GM19035 (cell line): ENCODE measurements around the gene NIT1.

Experiments used
- ATAC-seq: cut with Tn5 transposase; IDR thresholded peaks from one replicate; pipeline ENCODE4 v1.9.1; 2021; ENCODE audit not compliant: unreplicated experiment

NIT1 gene

DNA sequence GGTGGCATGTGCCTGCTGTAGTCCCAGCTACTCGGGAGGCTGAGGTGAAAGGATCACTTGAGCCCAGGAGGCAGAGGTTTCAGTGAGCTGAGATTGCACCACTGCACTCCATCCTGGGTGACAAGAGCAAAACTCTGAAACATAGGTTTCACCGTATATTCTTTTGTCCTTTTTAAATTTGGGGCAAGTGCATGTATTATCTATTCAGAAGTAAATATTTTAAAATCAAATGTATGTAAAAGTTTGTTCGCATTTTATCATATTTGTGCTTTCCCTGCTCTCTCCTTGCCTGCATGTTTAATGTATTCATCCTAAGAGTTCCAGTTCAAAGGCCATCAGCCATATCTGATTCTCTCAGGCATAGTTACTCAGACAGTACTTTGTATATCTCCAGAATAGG, 27.9 kb downstream of the NIT1 start:
- ATAC-seq = no peak

DNA sequence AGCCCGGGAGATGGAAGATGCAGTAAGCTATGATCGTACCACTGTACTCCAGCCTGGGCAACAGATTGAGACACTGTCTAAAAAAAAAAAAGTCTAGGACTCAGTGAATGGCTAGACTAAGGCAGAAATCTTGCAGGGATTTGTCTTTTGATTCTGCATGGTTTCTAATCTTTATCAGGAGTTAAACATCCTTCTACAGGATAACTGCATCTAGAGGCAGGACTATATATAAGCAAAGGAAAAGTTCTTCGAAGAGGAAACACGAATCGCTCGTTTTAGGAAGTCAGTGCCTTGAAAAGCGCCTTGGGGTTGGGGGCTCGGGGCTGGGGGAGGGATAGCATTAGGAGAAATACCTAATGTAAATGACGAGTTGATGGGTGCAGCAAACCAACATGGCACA, 35.3 kb downstream of the NIT1 start:
- ATAC-seq = peak; percentile 15

DNA sequence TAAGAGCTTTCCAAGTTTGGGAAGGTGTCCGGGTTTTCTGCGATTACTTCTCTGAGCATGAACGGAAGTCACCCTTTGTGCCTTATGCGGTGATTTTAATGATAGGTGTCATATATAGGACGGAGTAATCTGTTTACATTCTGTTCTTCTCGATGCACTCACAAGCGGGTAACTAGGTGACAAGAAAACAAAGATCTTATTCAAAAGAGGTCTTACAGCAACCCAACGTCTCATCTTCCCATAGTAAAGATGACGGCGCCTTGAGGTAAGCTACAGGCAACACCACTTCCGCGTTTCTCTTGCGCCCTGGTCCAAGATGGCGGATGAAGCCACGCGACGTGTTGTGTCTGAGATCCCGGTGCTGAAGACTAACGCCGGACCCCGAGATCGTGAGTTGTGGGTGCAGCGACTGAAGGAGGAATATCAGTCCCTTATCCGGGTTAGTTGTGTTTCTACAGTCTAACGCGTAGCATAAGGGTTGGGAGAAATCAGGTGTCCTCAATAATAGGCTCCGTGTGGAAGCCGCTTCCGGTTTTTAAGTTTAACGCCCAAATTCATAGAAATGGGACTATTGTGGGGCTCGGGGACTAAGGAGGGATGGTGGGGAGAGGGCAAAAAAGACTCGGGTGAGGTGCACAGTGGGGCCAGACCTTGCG, 35.9 kb downstream of the NIT1 start, which contains the start of gene UFC1:
Gene UFC1, plus strand, starts transcription at position 297 of the 656 bp plus-strand sequence. Its CDS starts 20 bp downstream, at position 317.
- peak; percentile 88 for ATAC-seq

DNA sequence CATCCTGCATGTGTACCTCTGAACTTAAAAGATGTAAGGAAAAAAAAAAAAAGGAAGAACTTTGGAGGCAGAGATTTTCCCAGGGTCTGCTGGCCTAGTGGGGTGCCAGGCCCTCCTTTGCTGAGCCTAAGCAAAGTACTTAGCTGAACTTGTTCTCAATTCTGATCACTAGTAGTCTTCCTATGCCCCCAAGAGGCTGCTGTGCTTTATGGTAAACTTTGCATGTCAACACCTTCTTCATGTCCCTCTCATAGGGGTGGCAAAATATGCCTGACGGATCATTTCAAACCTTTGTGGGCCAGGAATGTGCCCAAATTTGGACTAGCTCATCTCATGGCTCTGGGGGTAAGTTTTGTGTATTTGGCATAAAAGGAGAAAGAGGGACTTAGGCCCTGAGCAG, 40.0 kb downstream of the NIT1 start:
- ATAC-seq = no peak

DNA sequence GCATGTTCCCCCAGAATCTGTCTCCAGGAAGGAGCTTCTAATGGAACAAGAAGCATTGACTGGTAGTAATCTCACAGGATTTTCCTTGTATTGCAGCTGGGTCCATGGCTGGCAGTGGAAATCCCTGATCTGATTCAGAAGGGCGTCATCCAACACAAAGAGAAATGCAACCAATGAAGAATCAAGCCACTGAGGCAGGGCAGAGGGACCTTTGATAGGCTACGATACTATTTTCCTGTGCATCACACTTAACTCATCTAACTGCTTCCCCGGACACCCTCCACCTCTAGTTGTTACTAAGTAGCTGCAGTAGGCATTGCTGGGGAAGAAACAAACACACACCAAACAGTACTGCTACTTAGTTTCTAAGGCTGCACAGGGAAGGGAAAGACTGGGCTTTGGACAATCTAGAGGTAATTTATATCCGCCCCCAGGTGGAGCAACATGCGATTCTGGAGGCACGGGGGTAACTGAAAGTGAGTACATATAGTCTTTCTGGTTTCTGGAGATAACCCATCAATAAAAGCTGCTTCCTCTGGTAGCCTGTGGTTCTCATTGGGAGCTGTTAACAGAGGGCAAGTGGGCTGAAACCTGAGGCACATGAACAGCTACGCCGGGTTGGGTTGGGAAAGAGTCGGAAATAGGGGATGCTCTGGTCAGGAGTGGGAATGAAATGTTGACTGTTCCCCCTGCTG, 40.6 kb downstream of the NIT1 start:
- no peak for ATAC-seq

DNA sequence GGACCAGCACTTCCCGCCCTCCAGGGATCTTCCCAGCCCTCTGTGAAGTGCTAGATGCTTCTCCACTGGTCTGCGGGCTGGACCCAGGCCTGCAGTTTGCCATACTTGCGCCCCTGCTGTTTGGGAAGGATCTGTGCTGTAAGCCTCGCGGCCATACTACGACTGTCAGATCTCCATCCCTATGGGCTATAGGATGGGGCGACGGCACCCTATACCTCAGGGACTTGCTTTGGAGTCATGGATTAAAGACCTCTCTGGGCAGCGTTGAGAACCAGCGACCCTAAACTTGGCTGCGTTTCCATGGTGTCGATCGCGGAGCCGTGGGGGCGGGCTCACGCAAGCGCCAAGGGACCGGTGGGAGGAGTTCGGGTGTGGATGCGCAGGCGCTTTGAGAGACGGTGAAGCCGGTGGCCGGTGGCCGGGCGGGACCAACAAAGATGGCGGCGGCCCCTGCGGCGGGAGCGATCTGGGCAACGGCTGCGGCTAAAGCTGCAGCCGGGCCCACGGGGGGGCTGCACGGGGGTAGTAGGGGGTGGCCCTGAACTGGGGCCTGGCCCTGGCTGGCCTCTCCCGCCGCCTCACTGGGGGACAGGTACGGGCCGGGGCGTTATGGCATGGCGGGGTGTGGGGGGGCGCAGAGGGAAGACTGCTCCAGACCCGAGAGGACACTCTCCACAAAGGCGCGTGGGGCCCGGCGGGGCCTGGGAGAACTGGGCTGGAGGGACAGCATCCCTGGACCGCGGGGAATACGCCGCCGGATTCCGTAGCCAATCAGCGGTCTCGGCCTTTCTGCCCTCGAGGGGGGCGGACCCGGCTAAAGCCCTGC, 41.4 kb downstream of the NIT1 start, which contains the start of gene USP21:
Gene USP21, plus strand, starts transcription at position 414 of the 826 bp plus-strand sequence. CDS start 1,141 bp downstream, outside the sequence.
- ATAC-seq = peak; percentile 85

DNA sequence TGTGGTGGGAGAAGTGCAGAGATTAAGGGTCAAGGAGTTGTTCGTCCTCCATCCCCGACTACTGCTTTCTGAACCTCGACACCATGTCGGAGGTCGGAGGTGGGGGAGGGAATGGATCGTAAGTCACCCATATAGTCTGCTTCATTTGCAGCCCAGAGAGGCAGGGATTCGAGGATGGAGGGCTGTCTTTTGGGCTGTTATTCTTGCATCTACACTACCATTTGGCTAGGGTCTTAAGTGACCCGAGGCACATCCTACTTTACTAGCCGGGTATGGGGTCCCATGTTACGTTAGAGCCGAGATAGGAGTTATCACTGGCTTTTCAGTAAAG, 42.0 kb downstream of the NIT1 start:
- ATAC-seq = no peak

DNA sequence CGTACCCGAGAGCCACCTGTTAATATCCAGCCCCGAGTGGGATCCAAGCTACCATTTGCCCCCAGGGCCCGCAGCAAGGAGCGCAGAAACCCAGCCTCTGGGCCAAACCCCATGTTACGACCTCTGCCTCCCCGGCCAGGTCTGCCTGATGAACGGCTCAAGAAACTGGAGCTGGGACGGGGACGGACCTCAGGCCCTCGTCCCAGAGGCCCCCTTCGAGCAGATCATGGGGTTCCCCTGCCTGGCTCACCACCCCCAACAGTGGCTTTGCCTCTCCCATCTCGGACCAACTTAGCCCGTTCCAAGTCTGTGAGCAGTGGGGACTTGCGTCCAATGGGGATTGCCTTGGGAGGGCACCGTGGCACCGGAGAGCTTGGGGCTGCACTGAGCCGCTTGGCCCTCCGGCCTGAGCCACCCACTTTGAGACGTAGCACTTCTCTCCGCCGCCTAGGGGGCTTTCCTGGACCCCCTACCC, 42.8 kb downstream of the NIT1 start:
- no peak for ATAC-seq

DNA sequence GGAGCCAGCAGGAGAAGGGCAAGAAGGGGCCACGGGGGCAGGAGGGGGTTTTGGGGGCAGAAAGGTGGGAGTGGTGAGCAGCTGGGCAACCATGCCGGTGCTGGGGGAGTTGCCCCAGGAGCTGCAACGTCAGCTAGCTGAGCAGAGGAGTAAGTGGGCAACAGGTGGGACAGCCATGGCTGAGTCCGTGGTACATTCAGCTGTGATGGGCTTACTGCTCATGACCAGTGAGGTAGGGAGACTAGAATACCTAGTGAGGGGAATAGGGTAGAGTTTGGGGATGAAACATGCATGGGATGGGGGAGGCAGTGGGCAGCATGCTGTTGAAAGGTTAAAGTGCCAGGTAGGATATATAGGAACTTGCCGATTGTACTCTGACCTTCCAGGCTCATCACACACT, 43.7 kb downstream of the NIT1 start:
- no peak for ATAC-seq

DNA sequence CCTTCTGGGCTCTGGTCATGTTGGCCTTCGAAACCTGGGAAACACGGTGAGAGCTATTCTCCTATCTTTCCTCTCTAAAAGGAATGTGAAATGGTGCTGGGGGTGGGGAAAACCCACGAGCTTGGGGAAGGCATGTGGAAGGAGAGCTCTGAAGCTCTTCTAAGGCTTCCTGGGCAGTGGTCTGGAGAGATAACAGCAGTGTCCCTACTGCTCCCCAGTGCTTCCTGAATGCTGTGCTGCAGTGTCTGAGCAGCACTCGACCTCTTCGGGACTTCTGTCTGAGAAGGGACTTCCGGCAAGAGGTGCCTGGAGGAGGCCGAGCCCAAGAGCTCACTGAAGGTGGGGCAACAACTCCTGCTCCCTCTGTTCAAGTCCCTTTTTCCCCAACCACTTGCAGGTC, 44.1 kb downstream of the NIT1 start:
- no peak for ATAC-seq

GRCh38 chr1:161162806-161163205, 44.9 kb downstream of the NIT1 start:
- no peak for ATAC-seq

DNA sequence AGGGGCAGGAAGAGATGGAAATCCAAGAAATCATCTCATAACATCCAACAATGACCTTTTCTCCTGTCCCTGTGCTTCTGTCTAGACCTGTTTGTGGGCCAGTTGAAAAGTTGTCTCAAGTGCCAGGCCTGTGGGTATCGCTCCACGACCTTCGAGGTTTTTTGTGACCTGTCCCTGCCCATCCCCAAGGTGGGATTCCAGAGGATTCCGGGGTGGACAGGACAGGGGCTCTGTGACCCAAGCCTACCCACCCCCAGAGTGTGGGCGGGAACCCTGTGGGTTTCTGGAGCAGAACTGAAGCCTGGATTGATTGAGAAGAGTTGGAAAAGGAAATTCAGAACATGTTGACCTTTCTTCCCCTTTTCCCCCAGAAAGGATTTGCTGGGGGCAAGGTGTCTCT, 45.9 kb downstream of the NIT1 start:
- ATAC-seq = no peak

- ATAC-seq = no peak
These were observed 47.2 kb downstream of the NIT1 start for GRCh38 chr1:161164901-161165610.

- peak; percentile 96 for ATAC-seq
These were observed 48.1 kb downstream of the NIT1 start, which contains the start of gene PPOX for GRCh38 chr1:161165742-161166668. PPOX (plus strand) TSS chr1:161166426; CDS start chr1:161166848, 422 bp downstream.

DNA sequence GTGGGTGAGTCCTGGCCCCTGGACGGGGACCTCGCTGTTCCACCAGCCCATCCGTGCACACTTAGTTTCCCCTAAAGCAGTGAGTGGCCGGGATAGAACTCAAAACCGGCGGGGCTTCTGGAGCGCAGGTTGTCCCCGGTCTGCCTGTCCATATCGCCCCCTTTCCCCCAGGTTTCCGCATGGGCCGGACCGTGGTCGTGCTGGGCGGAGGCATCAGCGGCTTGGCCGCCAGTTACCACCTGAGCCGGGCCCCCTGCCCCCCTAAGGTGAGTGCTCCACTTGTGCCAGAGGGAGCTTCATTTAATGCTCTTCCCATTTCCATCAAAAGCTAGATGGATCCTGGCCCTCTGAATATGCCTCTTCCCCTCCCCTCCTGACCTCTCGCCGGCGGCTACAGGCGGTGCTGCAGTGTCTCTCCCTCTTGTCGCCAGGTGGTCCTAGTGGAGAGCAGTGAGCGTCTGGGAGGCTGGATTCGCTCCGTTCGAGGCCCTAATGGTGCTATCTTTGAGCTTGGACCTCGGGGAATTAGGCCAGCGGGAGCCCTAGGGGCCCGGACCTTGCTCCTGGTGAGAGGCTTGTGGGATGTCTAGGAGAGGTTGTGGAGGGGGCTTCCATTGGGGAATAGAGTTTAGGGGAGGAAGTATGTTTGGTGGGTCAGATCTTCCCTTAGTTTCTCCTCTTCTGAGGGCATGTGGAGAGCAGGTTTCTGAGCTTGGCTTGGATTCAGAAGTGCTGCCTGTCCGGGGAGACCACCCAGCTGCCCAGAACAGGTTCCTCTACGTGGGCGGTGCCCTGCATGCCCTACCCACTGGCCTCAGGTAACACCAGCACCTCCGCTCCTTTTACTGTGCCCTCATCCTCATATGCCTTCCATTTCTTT, 49.0 kb downstream of the NIT1 start:
- ATAC-seq = peak; percentile 8

- no peak for ATAC-seq
These were observed 51.0 kb downstream of the NIT1 start for GRCh38 chr1:161168906-161169305.
